Osteocyte (in vitro differentiated cells): ENCODE measurements around the gene ADAMTS2. TPM values are rescaled to one million over a fixed set of nuclear protein-coding genes. Genes with fewer than 3 reads are reported as not detected.
A peak's percentile ranks its signal among the peaks of the same experiment; 100 is the strongest.

Source experiments
- DNase-seq: peaks from one replicate; pipeline ENCODE4 v3.0.0; 2021; ENCODE audit warnings: mixed read lengths; ENCODE audit not compliant: unreplicated experiment; ENCODE audit errors: extremely low spot score
- H3K27ac Mint-ChIP-seq: one replicate; pipeline ENCODE4 v1.8.0; 2021; ENCODE audit warnings: mild to moderate bottlenecking, mixed read lengths; ENCODE audit not compliant: unreplicated experiment
- H3K27me3 Mint-ChIP-seq: one replicate; pipeline ENCODE4 v1.8.0; 2021; ENCODE audit warnings: mixed read lengths; ENCODE audit not compliant: unreplicated experiment
- H3K36me3 Mint-ChIP-seq: one replicate; pipeline ENCODE4 v1.8.0; 2021; ENCODE audit warnings: mixed read lengths; ENCODE audit not compliant: unreplicated experiment
- H3K4me1 Mint-ChIP-seq: one replicate; pipeline ENCODE4 v1.8.0; 2021; ENCODE audit warnings: mixed read lengths; ENCODE audit not compliant: unreplicated experiment
- H3K4me3 Mint-ChIP-seq: one replicate; pipeline ENCODE4 v1.8.0; 2021; ENCODE audit warnings: mild to moderate bottlenecking, moderate library complexity, mixed read lengths; ENCODE audit not compliant: unreplicated experiment
- H3K9me3 Mint-ChIP-seq: one replicate; pipeline ENCODE4 v1.8.0; 2021; ENCODE audit warnings: mixed read lengths; ENCODE audit not compliant: unreplicated experiment
- total RNA-seq: library from RNA; stranded (reverse); gene quantifications from 2 replicates; pipeline ENCODE4 v1.2.1, GENCODE V29; 2021
- TF ChIP-seq, protein P1 (sequence below): fragments of 200-600 bp; sonication (generic); IDR thresholded peaks from 2 replicates; pipeline ENCODE4 v1.5.0; 2021; ENCODE audit warnings: antibody characterized with exemption, mild to moderate bottlenecking, moderate library complexity

Gene ADAMTS2
- total RNA-seq, 1 donor from 2014 or later: 12.2 TPM

DNA sequence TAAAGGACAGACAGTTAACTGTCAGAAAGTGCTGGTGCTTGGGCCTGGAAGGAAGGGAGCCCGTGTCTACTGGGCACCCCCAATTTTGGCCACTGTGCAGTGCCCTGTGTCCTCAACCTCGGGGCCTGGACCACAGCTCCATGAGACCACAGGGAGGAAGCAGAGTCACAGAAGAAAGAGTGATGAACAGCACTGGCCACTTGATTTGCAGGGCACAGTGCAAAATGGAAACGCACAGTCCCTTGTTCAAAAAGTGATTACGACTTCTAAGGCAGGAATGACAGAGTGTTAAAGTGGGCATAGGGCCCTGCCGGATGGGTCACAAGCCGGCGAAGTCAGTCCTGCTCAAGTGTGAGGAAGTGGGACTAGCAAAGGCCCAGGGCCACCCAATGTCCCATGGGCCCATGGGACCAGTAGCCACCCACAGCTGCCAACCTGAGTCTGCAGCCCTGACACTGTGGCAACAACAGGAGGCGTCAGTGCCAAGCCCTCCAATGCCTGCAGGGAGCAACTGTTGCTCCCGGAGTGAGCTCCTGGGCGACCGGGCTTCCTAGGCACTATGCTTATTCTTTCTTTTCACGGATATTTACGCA lies 85.4 kb downstream of the ADAMTS2 start:
- Mint-ChIP-seq H3K4me1 (no peaks in the 10 kb centered on the region), H3K36me3 (no peaks in the 10 kb centered on the region), H3K9me3 (peaks cover 3% of the 10 kb centered on the region), H3K4me3 (no peak overlapping the region), H3K27ac (no peak overlapping the region), H3K27me3 (no peaks in the 10 kb centered on the region)
- DNase-seq: peak; percentile 59
- TF ChIP-seq, protein P1, sequence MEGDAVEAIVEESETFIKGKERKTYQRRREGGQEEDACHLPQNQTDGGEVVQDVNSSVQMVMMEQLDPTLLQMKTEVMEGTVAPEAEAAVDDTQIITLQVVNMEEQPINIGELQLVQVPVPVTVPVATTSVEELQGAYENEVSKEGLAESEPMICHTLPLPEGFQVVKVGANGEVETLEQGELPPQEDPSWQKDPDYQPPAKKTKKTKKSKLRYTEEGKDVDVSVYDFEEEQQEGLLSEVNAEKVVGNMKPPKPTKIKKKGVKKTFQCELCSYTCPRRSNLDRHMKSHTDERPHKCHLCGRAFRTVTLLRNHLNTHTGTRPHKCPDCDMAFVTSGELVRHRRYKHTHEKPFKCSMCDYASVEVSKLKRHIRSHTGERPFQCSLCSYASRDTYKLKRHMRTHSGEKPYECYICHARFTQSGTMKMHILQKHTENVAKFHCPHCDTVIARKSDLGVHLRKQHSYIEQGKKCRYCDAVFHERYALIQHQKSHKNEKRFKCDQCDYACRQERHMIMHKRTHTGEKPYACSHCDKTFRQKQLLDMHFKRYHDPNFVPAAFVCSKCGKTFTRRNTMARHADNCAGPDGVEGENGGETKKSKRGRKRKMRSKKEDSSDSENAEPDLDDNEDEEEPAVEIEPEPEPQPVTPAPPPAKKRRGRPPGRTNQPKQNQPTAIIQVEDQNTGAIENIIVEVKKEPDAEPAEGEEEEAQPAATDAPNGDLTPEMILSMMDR: no peak

DNA sequence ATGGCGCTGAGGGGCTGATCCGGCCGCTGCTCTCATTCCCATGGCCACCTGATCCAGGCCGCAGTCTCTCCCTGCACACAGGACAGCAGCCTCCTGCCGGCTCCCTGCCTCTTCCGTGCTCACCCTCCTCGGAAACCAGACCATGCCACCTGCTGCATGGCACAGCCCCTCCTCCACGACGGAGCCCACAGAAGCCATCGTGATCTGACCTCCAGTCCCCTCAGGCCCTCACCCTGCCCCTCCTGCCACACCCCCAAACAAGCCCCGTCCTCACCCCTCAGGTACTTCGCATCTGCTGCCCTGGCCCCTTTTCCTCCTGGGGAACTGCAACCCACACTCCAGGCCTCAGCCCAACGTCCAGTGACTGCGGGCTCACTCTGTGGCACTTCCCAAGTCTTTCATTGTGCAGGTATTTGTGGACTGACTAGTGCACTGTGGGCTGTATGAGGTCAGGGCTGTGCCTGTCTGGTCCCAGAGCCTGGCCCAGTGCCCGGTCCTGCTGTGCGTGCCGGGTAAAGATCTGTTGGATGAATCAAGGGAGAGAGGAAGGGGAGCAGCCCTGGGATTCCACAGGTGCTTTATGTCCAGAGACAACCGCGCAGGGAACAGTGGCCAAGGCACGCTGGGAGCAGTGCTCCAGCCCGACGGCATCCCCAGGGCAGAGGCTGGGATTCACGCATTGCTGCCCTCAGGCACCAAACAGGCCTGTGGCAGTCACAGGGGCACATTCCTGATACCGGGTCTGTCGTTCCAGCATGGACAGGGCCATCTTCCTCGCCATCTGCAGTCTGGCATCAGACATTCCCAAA lies 86.1 kb downstream of the ADAMTS2 start:
- Mint-ChIP-seq H3K27ac (no peak overlapping the region), H3K27me3 (no peaks in the 10 kb centered on the region), H3K9me3 (peaks cover 6% of the 10 kb centered on the region), H3K36me3 (no peaks in the 10 kb centered on the region), H3K4me1 (no peaks in the 10 kb centered on the region), H3K4me3 (no peak overlapping the region)
- TF ChIP-seq, protein P1: no peak
- DNase-seq: peak; percentile 83

- no peaks in the 10 kb centered on the region for H3K4me1 Mint-ChIP-seq
- no peak overlapping the region for H3K27ac Mint-ChIP-seq
- TF ChIP-seq, protein P1: no peak
- peak; percentile 83 for DNase-seq
- H3K4me3 Mint-ChIP-seq: no peak overlapping the region
- H3K27me3 Mint-ChIP-seq: no peaks in the 10 kb centered on the region
- H3K9me3 Mint-ChIP-seq: peaks cover 6% of the 10 kb centered on the region
- no peaks in the 10 kb centered on the region for H3K36me3 Mint-ChIP-seq
These were observed 87.0 kb downstream of the ADAMTS2 start for GRCh38 chr5:179258001-179258921.

DNA sequence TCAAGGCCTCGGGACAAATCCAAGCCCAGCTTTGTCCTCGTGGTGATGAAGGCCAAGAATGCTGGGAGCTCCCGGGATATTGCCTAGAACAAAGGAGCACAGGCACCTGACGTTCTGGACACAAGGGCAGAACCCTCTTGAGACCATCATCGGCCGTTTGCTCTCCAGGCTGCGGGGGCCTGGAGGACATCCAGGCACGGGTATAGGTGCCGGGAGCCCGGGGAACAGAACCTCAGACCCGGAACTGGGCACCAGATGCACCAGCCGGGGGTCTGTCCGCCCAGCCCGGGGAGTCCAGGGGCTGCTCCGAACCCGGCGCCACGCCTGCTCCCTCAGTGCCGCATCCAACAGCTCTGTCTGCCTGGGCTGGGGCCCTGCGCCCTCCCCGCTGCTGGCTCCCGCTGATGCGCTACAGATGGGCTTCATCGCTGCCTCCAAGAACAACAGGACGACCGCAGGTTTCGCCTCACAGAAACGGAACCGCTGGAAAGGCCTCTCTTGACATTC lies 88.0 kb downstream of the ADAMTS2 start:
- no peaks in the 10 kb centered on the region for H3K4me1 Mint-ChIP-seq

More for the DNA sequence above, 88.0 kb downstream of the ADAMTS2 start:
- DNase-seq: peak; percentile 78
- H3K36me3 Mint-ChIP-seq: no peaks in the 10 kb centered on the region
- H3K9me3 Mint-ChIP-seq: peaks cover 6% of the 10 kb centered on the region
- H3K27ac Mint-ChIP-seq: no peak overlapping the region
- no peaks in the 10 kb centered on the region for H3K27me3 Mint-ChIP-seq
- TF ChIP-seq, protein P1: no peak
- H3K4me3 Mint-ChIP-seq: no peak overlapping the region
